ENCODE results near the gene S100PBP. TPM values are rescaled to one million over a fixed set of nuclear protein-coding genes. Genes with fewer than 3 reads are reported as not detected.

The S100PBP gene
- total RNA-seq, 4 donors from 2014 or later, result 44.3 to 178 (median 58.1) TPM

DNA sequence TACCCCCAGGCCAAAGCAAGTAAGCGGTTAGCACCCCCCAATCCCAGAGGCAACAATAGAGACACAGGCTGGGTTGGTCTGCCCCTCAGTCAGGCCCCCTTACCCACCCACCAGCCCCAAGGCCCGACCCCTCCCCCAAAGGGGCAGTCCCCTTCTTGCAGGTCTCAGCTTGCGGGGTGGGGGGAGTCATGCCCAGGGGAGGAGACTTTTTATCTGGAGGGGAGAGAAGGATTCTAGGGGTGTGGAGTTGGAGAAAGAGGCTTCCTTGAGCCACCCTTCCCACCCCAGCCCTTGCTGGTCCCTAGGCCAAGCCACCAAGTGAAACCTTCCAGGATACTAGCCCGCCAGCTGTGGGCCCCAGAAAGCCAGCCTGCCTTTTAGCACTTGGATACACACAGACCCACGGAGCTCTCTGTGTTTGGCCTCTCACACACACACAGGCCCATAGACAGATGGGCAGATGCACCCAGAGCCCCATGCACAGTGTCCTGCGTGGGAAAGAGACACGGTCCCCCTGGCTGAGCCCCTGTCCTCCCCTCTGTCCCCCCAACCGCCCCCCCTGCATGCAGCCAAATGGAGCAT, 76.7 kb downstream of the S100PBP start:
- Histone ChIP-seq H3K4me1 (peaks cover 0 to 27% (median 5%) of the 10 kb centered on the region in 4 donors), H3K27ac (peak overlapping the region in 1 of 4 donors; percentile 54), H3K4me3 (peak overlapping the region in 2 of 4 donors; percentile 52 to 53), H3K27me3 (no peaks in the 10 kb centered on the region), H3K9me3 (no peaks in the 10 kb centered on the region), H3K36me3 (peaks cover 0 to 11% (median 0%) of the 10 kb centered on the region in 3 donors)
- peak in 1 of 3 donors; percentile 48 for DNase-seq
- no peak for TF ChIP-seq POLR2A (IDR thresholded peaks at IDR 0.05)
- TF ChIP-seq, protein P1, sequence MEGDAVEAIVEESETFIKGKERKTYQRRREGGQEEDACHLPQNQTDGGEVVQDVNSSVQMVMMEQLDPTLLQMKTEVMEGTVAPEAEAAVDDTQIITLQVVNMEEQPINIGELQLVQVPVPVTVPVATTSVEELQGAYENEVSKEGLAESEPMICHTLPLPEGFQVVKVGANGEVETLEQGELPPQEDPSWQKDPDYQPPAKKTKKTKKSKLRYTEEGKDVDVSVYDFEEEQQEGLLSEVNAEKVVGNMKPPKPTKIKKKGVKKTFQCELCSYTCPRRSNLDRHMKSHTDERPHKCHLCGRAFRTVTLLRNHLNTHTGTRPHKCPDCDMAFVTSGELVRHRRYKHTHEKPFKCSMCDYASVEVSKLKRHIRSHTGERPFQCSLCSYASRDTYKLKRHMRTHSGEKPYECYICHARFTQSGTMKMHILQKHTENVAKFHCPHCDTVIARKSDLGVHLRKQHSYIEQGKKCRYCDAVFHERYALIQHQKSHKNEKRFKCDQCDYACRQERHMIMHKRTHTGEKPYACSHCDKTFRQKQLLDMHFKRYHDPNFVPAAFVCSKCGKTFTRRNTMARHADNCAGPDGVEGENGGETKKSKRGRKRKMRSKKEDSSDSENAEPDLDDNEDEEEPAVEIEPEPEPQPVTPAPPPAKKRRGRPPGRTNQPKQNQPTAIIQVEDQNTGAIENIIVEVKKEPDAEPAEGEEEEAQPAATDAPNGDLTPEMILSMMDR (IDR thresholded peaks at IDR 0.05), result no peak

DNA sequence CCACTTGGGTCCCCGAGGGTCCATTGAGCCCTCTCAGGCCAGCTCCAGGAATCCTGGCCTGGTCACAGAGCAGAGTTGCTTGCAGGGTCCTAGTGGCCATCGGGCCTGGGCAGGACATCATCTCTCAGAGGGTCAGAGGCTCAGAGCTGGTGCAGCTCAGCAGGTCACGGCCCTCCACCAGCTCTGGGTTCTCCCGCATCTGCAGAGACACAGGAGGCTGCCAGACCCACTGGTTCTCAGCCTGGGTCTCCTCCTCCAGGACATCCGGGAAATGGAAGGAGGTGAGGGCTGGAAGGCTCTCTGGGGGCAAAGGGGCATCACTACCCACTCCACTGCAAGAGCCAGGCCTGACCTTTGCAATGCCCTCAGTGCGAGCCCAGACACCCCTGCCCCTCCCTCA, 77.2 kb downstream of the S100PBP start:
- no peaks in the 10 kb centered on the region for H3K9me3 ChIP-seq
- TF ChIP-seq, protein P1 (IDR thresholded peaks at IDR 0.05), result no peak
- no peak for TF ChIP-seq POLR2A (IDR thresholded peaks at IDR 0.05)
- peak in 1 of 3 donors; percentile 48 for DNase-seq
- H3K4me1 ChIP-seq, result peaks cover 0 to 31% (median 5%) of the 10 kb centered on the region in 4 donors
- H3K36me3 ChIP-seq, result peaks cover 0 to 11% (median 0%) of the 10 kb centered on the region in 3 donors
- peak overlapping the region in 1 of 4 donors; percentile 54 for H3K27ac ChIP-seq
- no peak overlapping the region for H3K4me3 ChIP-seq
- H3K27me3 ChIP-seq, result no peaks in the 10 kb centered on the region

DNA sequence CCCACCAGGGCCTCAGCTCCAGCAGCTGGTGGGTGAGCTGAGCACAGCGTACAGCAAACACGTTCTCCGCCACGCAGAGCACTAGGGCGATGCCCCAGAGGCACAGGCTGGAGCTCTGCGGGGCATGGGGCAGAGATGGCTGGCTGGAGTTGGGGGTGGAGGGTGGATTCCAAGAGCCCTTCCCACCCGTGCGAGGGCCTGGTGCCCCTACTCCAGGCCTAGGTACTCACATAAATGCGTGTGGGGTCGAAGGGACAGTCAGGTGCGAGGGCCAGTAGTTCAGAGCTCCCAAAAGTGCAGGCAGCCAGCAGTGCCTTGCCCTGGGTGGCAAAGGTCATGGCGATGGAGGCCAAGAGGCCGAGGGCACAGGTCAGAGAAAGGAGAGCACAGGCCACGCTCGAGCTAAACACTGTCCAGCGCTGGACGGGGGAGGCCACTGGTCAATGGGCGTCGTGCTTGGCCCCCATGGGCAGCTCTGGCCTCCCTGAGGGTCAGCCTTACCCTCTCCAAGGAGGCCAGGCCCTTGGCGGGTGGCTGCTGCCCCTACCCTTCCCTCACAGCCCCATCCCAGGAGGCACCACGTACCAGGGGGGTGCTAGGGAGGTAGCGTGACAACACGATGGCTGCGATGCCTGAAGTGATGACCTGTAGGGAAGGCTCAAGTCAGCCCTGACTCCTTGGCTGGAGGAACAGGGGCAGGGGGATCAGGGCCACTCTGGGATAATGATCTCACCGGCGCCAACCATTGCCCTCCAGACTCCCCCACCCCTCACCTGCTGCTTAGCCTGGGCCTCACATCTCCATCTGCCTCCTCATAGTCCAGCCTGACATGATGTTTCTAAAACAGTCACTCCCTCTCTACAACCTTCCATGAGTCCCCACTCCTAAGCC, 78.1 kb downstream of the S100PBP start:
- Histone ChIP-seq H3K4me1 (peaks cover 0 to 34% (median 5%) of the 10 kb centered on the region in 4 donors), H3K27me3 (no peaks in the 10 kb centered on the region), H3K4me3 (no peak overlapping the region), H3K36me3 (peaks cover 0 to 11% (median 0%) of the 10 kb centered on the region in 3 donors), H3K27ac (peak overlapping the region in 1 of 4 donors; percentile 43), H3K9me3 (no peaks in the 10 kb centered on the region)
- peak in 1 of 3 donors; percentile 49 for DNase-seq
- TF ChIP-seq, protein P1 (IDR thresholded peaks at IDR 0.05), result no peak
- TF ChIP-seq POLR2A (IDR thresholded peaks at IDR 0.05), result no peak

DNA sequence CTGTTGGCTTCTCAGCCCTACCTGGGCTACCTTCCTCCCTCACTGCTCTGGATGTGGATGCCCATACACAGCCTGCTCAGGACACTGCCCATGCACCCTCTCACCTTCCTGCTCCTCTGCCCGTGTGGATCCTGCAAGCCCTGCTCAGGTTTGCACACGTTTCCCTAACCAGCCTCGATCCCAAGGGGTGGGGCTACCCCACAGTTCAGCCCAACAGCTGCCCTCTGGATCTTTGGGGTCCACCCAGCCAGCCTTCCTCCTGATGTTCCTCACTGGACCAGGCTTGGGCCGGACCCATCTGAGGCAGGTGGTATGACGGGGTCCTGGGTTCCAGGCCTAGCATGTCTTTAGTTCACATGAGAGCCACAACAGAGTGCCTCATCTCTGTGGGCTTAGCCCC, 79.0 kb downstream of the S100PBP start:
- Histone ChIP-seq H3K4me1 (peaks cover 0 to 34% (median 5%) of the 10 kb centered on the region in 4 donors), H3K36me3 (peaks cover 0 to 11% (median 0%) of the 10 kb centered on the region in 3 donors), H3K9me3 (no peaks in the 10 kb centered on the region), H3K27me3 (no peaks in the 10 kb centered on the region), H3K27ac (no peak overlapping the region), H3K4me3 (no peak overlapping the region)
- peak in 1 of 3 donors; percentile 41 for DNase-seq
- no peak for TF ChIP-seq POLR2A (IDR thresholded peaks at IDR 0.05)
- TF ChIP-seq, protein P1 (IDR thresholded peaks at IDR 0.05), result no peak

DNA sequence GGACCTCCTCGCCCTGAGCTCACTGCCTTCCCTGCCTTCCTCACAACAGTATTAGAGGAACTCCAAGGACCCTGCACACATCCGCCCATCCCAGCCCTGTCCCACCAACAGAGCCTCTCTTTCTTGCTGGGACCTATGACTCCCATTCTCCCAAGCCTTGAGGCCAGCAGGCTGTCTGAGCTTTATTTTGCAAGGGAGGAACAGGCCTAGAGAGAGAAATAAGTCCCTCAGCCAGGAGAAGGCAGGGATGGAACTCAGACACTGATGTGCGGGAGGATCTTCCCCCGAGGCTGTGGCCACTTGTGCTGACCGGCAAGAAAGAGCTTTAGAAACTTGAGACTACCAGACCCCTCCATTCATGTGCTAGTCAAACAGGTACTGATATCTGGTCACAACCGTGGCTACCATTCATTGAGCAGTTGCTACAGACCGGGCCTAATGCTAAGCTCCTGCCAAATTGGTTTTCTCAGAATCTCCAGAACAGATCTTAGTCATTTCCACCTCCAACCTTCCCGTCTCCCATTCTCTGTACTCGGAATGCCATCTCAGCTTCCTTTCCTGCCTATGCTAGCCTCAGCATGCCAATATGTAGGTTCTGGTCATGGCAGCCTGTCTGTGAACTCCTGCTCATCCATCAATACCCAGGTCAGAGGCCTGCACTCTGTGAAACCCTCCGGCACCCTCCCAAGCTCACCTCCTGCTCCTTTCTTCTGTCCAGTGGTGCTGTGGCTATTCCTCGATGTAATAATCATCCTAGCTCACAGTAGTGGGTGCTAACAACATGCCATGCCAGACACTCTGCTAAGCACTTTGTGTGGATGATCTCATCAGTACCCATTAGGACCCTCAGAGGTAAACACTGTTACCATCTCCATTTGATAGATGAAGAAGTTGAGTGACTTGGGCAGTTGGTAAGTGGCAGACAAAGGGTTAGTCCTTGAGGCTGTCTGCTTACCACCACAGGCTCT, 79.9 kb downstream of the S100PBP start:
- Histone ChIP-seq H3K36me3 (peaks cover 0 to 11% (median 0%) of the 10 kb centered on the region in 3 donors), H3K4me1 (peaks cover 0 to 33% (median 5%) of the 10 kb centered on the region in 4 donors), H3K27ac (no peak overlapping the region), H3K27me3 (no peaks in the 10 kb centered on the region), H3K9me3 (no peaks in the 10 kb centered on the region), H3K4me3 (no peak overlapping the region)
- TF ChIP-seq POLR2A (IDR thresholded peaks at IDR 0.05), result no peak
- TF ChIP-seq, protein P1 (IDR thresholded peaks at IDR 0.05), result no peak
- no peak for DNase-seq

All from Peyer's patch (tissue), 4 donors.